PC-9 (cell line): ENCODE results near the gene DGKE. TPM values are rescaled to one million over a fixed set of nuclear protein-coding genes. Genes with fewer than 3 reads are reported as not detected.

Experiments used
- BruUV-seq: library from RNA; stranded (reverse); fragments of 400-500 nt; replicated peaks from 2 replicates; lab custom pipeline; 2021; lab: Mats Ljungman, UMichigan
- CTCF ChIA-PET: fragments of 300-600 bp; sonication (Branson Sonifier 250); formaldehyde crosslinking; loops from one replicate; lab custom pipeline; 2022; ENCODE audit warnings: antibody characterized with exemption; lab: Charles Lee
- POLR2A ChIA-PET: fragments of 300-600 bp; sonication (Branson Sonifier 250); formaldehyde crosslinking; loops from one replicate; lab custom pipeline; 2022; ENCODE audit warnings: antibody characterized with exemption; ENCODE audit not compliant: unreplicated experiment; lab: Charles Lee
- DNase-seq, 2 experiments: peaks; one replicate each; pipeline versions ENCODE4 v3.0.0 to v3.0.0-alpha.2; 2015 to 2022; ENCODE audit warnings: mixed read lengths in 1 of 2
- H2AFZ ChIP-seq: fragments of 200-600 bp; sonication (generic); 2 replicates; pipeline ENCODE4 v1.8.1; 2017; ENCODE audit warnings: antibody characterized with exemption
- H3F3A ChIP-seq: fragments of 200-600 bp; sonication (generic); 2 replicates; pipeline ENCODE4 v1.8.1; 2017; ENCODE audit warnings: antibody characterized with exemption, mild to moderate bottlenecking, low read depth; ENCODE audit not compliant: insufficient read depth
- H3K27ac ChIP-seq: fragments of 200-600 bp; sonication (generic); 2 replicates; pipeline ENCODE4 v1.6.1; 2016; ENCODE audit warnings: mixed run types
- H3K27me3 ChIP-seq: fragments of 200-600 bp; sonication (generic); 2 replicates; pipeline ENCODE4 v1.6.1; 2016; ENCODE audit warnings: low read depth, mixed run types; ENCODE audit not compliant: insufficient read depth
- H3K36me3 ChIP-seq: fragments of 200-600 bp; sonication (generic); 2 replicates; pipeline ENCODE4 v1.6.1; 2016; ENCODE audit warnings: low read depth, mixed run types
- H3K4me1 ChIP-seq: fragments of 200-600 bp; sonication (generic); replicated peaks from 2 replicates; pipeline ENCODE4 v1.6.1; 2016; ENCODE audit warnings: mixed run types; ENCODE audit not compliant: insufficient read depth
- H3K4me2 ChIP-seq: fragments of 200-600 bp; sonication (generic); 2 replicates; pipeline ENCODE4 v1.6.1; 2017; ENCODE audit warnings: mixed run types
- H3K4me3 ChIP-seq: fragments of 200-600 bp; sonication (generic); 2 replicates; pipeline ENCODE4 v1.6.1; 2016; ENCODE audit warnings: mixed run types
- H3K79me2 ChIP-seq: fragments of 200-600 bp; sonication (generic); 2 replicates; pipeline ENCODE4 v1.6.1; 2017; ENCODE audit warnings: low read depth, mixed run types
- H3K9me2 ChIP-seq: fragments of 200-600 bp; sonication (generic); 2 replicates; pipeline ENCODE4 v1.8.1; 2017; ENCODE audit warnings: mild to moderate bottlenecking; ENCODE audit not compliant: insufficient read depth
- H3K9me3 ChIP-seq: fragments of 200-600 bp; sonication (generic); 2 replicates; pipeline ENCODE4 v1.8.1; 2016; ENCODE audit warnings: low read depth; ENCODE audit not compliant: insufficient read depth
- H4K20me1 ChIP-seq: fragments of 200-600 bp; sonication (generic); 2 replicates; pipeline ENCODE4 v1.8.1; 2017; ENCODE audit not compliant: insufficient read depth
- CTCF ChIP-seq: fragments of 200-600 bp; sonication (generic); conservative IDR thresholded peaks from 2 replicates; pipeline ENCODE4 v1.6.1; 2017; ENCODE audit warnings: mixed run types, antibody characterized with exemption, mild to moderate bottlenecking, moderate library complexity
- EZH2 ChIP-seq: fragments of 200-600 bp; sonication (generic); IDR thresholded peaks from 2 replicates; pipeline ENCODE4 v1.8.0; 2017; ENCODE audit warnings: antibody characterized with exemption, low read depth
- intact Hi-C: fragments of 100-400 bp; cut with micrococcal nuclease; formaldehyde crosslinking; loops from one replicate; pipeline ENCODE4 v1.10.0; 2022; ENCODE audit not compliant: unreplicated experiment
- total RNA-seq: library from RNA; stranded (reverse); gene quantifications from 2 replicates; pipeline ENCODE4 v1.2.3, GENCODE V29; 2021

The DGKE gene
- total RNA-seq, 1 experiment from 2014 or later = 11.0 TPM

- no TSS peak for BruUV-seq
- CTCF ChIA-PET = no interaction called here
These were observed 50.7 kb downstream of the DGKE start for GRCh38 chr17:56884483-56885311.

GRCh38 chr17:56885312-56885657 is 51.3 kb downstream of the DGKE start:
- Histone ChIP-seq H3K4me1 (no peaks in the 10 kb centered on the region), H3K36me3 (peaks cover 41% of the 10 kb centered on the region), H3K4me3 (no peak overlapping the region), H4K20me1 (no peaks in the 10 kb centered on the region), H3K9me2 (no peaks in the 10 kb centered on the region), H3K4me2 (no peak overlapping the region), H3K79me2 (no peaks in the 10 kb centered on the region), H3K9me3 (peaks cover 26% of the 10 kb centered on the region), H3F3A (peaks cover 18% of the 10 kb centered on the region), H3K27me3 (no peaks in the 10 kb centered on the region), H2AFZ (no peak overlapping the region), H3K27ac (no peak overlapping the region)
- intact Hi-C loops = no loop called here
- no TSS peak for BruUV-seq
- ChIA-PET CTCF (no interaction called here), POLR2A (interaction anchor here (0.7 kb wide), 1 partner anchor 87 kb away, joined by 4 read pairs; no protein-coding TSS in a partner anchor)
- TF ChIP-seq EZH2 (no peak), CTCF (no peak)
- no peak for DNase-seq

More at GRCh38 chr17:56884483-56885311, 50.7 kb downstream of the DGKE start:
- Histone ChIP-seq H3K27ac (no peak overlapping the region), H3K9me2 (no peaks in the 10 kb centered on the region), H3K4me2 (no peak overlapping the region), H4K20me1 (no peaks in the 10 kb centered on the region), H2AFZ (no peak overlapping the region), H3K9me3 (peaks cover 26% of the 10 kb centered on the region), H3K4me1 (no peaks in the 10 kb centered on the region), H3F3A (peaks cover 18% of the 10 kb centered on the region), H3K27me3 (no peaks in the 10 kb centered on the region), H3K79me2 (no peaks in the 10 kb centered on the region), H3K36me3 (peaks cover 35% of the 10 kb centered on the region), H3K4me3 (no peak overlapping the region)
- intact Hi-C loops = no loop called here
- POLR2A ChIA-PET = interaction anchor here (0.7 kb wide), 1 partner anchor 87 kb away, joined by 4 read pairs; no protein-coding TSS in a partner anchor
- no peak for TF ChIP-seq EZH2
- no peak for TF ChIP-seq CTCF
- no peak for DNase-seq

- no peak for DNase-seq
- Histone ChIP-seq H3K27me3 (no peaks in the 10 kb centered on the region), H3K36me3 (peaks cover 51% of the 10 kb centered on the region), H2AFZ (no peak overlapping the region), H3K27ac (no peak overlapping the region), H3K4me1 (no peaks in the 10 kb centered on the region), H3F3A (peaks cover 18% of the 10 kb centered on the region), H4K20me1 (no peaks in the 10 kb centered on the region), H3K4me2 (no peak overlapping the region), H3K79me2 (no peaks in the 10 kb centered on the region), H3K4me3 (no peak overlapping the region), H3K9me3 (peaks cover 26% of the 10 kb centered on the region), H3K9me2 (no peaks in the 10 kb centered on the region)
- ChIA-PET POLR2A (no interaction called here), CTCF (no interaction called here)
- TF ChIP-seq CTCF = no peak
- TF ChIP-seq EZH2 = no peak
- BruUV-seq = no TSS peak
- intact Hi-C loops = no loop called here
These were observed 52.4 kb downstream of the DGKE start for GRCh38 chr17:56886288-56886731.
